HFF-Myc (cell line): ENCODE results near the gene CPNE4.

Source experiments
- DNase-seq: peaks from one replicate; pipeline ENCODE4 v3.0.0-alpha.2; 2011; ENCODE audit warnings: low read depth; ENCODE audit errors: extremely low read depth
- H3K4me3 ChIP-seq: replicated peaks from 2 replicates; pipeline ENCODE4 v1.5.1; 2011; ENCODE audit warnings: low read depth, mild to moderate bottlenecking, control low read depth, low read length
- TF ChIP-seq, protein P1 (sequence below): IDR thresholded peaks from 2 replicates; pipeline ENCODE4 v1.5.1; 2012; ENCODE audit warnings: mild to moderate bottlenecking, low read depth, low read length, control low read depth; ENCODE audit errors: missing control alignments

CPNE4 gene

DNA sequence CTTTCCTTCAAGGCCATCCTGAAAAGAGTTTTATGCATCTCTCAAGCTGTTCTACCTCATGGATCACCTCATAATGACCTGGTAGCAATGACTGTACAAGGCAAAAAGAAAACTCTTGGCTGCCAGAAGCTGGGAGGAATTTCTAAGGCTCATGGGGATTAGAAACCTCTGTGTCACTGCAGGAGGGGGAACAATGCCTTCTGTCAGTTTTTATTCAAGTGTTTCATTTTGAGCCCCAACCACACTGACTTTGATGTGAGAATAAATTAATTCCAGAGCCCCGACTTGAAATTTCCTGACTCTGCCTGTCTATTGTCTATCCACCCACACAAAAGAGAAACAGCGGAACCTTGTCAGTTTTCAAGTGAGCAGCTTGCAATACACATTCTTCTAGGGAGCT lies 473.3 kb downstream of the CPNE4 start:
- TF ChIP-seq, protein P1, sequence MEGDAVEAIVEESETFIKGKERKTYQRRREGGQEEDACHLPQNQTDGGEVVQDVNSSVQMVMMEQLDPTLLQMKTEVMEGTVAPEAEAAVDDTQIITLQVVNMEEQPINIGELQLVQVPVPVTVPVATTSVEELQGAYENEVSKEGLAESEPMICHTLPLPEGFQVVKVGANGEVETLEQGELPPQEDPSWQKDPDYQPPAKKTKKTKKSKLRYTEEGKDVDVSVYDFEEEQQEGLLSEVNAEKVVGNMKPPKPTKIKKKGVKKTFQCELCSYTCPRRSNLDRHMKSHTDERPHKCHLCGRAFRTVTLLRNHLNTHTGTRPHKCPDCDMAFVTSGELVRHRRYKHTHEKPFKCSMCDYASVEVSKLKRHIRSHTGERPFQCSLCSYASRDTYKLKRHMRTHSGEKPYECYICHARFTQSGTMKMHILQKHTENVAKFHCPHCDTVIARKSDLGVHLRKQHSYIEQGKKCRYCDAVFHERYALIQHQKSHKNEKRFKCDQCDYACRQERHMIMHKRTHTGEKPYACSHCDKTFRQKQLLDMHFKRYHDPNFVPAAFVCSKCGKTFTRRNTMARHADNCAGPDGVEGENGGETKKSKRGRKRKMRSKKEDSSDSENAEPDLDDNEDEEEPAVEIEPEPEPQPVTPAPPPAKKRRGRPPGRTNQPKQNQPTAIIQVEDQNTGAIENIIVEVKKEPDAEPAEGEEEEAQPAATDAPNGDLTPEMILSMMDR: no peak
- no peak overlapping the region for H3K4me3 ChIP-seq
- no peak for DNase-seq

DNA sequence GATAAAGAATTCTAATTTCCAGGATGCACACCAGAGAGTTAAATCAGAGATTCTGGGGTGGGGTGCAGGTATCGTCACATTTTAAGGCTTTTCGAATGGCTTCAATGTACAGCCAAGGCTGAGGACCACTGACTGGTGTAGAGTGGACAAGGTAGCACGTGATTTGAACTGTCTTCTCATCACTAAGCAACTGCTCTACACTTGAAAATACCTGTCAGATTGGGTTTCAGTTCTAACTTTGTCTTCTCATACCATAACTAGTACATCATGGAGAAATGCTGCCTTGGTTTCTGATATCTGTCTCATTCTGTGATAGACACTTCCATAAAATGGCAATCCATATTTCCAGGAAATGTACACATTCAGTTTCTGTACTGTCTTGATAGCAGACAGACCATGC lies 474.0 kb downstream of the CPNE4 start:
- TF ChIP-seq, protein P1: no peak
- no peak for DNase-seq
- H3K4me3 ChIP-seq: no peak overlapping the region

DNA sequence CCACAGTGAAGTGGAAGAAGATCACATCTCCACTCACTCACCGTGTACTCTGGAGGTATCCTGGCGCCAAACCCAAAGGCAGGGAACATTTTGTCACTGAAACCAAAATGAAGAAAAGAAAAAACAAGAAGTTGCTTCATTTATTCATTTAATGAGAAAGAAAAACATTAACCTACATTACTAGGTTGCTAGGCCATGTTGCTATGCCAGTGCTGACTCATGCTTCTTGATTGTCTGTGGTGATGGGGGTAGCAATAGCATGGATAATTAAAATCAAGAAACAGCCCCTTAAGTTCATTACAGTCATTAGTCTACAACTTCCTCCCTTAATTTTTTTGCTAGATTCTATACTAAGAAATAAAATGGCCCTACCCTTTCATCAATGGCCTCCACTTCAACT lies 479.4 kb downstream of the CPNE4 start:
- no peak for DNase-seq
- TF ChIP-seq, protein P1: no peak
- no peak overlapping the region for H3K4me3 ChIP-seq

DNA sequence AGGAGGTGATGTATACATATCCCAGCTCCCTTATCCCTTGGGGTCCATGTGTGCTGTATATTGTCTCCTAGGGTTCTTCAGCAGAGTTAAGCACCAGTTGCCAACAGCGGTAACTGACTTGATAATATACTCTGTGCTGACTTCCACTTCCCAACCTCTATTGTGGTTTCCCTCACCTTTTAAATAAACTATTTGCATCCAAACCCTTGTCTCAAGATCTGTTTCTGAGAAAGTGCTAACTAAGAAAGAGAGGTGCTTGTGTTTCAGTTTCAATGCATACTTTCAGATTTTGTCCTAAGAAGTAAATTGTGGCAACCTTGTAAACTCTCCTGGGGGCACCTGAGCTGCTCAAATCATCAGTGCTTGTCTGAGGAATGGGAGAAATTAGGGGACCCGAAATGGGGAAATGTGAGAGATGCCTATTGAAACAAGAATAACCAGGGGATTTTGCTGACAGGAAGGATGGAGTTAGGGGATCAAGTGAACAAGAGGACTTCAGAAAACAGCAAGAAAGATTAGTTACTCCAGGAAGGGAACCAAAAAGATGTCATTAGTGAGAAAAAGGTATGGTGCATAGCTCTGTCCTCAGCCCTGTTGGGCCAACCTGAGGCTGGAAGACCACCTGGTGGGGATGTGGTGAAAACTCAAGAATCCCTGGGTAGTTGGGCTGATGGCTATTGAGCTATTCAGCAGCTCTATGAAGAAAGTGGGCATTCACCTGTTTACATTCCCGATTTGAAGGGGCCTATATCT lies 481.1 kb downstream of the CPNE4 start:
- TF ChIP-seq, protein P1: no peak
- DNase-seq: no peak

DNA sequence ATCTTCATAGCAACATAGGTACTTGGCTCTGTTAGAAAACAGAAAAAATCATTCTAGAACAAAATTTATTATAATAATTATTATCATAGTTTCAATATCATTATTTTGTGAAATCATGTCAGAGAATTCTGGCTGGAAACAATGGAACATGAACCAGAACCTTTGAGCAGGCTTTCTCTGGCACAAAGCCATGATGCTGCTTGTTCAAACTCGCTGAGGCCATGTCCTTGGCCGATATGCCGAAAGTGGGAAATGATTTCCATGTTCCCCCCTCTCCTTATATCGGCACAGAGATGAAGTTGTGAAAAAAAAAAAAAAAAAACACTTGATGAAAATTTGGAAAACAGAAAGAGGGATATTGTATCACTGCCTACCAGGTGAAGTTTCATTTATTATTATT lies 483.1 kb downstream of the CPNE4 start:
- TF ChIP-seq, protein P1: no peak
- DNase-seq: no peak
- H3K4me3 ChIP-seq: no peak overlapping the region

More for the DNA sequence above, 481.1 kb downstream of the CPNE4 start:
- H3K4me3 ChIP-seq: no peak overlapping the region

DNA sequence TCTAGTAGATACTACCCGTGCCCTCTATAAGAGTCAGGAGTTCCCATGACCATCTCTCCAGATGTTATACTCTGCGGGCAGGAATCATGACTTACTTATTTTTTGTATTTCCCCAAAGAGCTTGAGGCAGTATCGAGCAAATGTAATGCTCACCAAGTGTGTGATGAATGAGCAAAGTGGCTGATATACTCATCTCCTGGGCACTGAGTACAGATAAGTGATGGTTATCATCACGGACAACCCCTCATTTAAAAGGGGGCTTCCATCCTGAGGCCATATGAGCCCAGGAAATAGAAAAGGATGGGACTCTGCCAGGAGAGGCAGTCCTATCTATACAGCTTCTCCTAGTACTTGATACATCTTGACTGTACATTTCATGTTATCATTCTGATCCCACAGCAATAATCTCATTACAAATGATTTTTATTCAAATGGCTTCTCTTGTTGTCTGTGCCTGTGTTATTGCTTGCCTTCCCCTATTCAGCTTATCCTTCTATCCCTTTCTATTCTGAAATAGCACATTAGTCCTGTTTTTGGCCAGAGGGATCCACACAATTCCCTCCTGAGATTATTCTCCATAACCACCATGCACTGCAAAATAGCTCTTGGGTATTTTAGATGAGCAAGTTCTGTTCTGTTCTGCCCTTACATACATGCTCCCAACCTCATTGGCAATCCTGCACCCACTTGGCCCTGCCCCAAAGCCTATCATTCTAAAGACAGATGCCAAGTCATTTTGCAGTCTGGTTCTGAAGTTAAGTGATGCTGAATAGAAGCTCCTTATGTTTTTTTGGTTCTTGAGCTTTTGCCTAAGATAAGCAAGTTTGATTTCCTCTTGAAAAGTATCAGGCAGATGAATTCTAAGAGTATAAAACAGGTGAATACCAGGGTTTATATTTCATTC lies 484.0 kb downstream of the CPNE4 start:
- DNase-seq: no peak
- TF ChIP-seq, protein P1: no peak
- no peak overlapping the region for H3K4me3 ChIP-seq
